ENCODE measurements around the gene PTTG1. TPM values are rescaled to one million over a fixed set of nuclear protein-coding genes. Genes with fewer than 3 reads are reported as not detected.

Gene PTTG1
- total RNA-seq (2021) (262 and 272 TPM in 2 replicates), Bru-seq, nascent RNA (percentile 93 among the genes with signal in this experiment), BruChase-seq, experiment 1, labeled RNA remaining after a 2-hour chase (percentile 86 among the genes with signal in this experiment), BruChase-seq, experiment 2, labeled RNA remaining after a 6-hour chase (percentile 92 among the genes with signal in this experiment)
- long read RNA-seq, transcript PTTG1-202 (5 exons, 1,070 nt) = minor isoform, 124 of 692 reads
- long read RNA-seq, transcript PTTG1-201 (6 exons, 753 nt) = major isoform, 513 of 692 reads
- long read RNA-seq, transcript PTTG1-205 (6 exons, 895 nt) = minor isoform, 11 of 692 reads
- long read RNA-seq, partial matches to known transcripts = 32 of 692 reads
- long read RNA-seq, other reads (novel, unspliced or antisense) = 10 of 692 reads

DNA sequence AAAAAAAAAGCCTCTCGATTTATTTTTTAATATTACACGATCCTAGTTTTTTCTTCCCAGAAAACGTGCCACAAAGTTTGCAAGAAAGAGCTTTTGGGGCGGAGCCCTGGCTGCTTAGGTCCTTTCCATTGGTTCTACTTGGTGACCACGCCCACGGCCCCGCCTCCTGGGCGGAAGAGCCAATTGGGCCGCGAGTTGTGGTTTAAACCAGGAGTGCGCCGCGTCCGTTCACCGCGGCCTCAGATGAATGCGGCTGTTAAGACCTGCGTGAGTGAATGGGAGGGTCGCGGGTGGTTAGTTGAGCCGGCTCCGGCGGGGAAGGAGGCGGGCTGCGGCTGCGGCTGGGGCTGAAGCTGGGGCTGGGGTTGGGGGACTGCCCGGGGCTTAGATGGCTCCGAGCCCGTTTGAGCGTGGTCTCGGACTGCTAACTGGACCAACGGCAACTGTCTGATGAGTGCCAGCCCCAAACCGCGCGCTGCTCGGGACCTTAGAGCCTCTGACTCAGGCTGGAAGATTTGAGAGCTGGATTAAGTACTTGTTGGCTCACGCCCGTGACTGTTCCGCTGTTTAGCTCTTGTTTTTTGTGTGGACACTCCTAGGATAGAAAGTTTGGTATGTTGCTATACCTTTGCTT, at the start of gene PTTG1:
PTTG1 (plus strand) TSS at position 231 of the 634 bp plus-strand sequence. CDS start 458 bp downstream, outside the sequence.
- peaks cover 5% of the 10 kb centered on the region; the same call in 1 of the 2 replicates for H3K36me3 ChIP-seq (ENCODE audit: low read depth)
- TF ChIP-seq, protein P1, sequence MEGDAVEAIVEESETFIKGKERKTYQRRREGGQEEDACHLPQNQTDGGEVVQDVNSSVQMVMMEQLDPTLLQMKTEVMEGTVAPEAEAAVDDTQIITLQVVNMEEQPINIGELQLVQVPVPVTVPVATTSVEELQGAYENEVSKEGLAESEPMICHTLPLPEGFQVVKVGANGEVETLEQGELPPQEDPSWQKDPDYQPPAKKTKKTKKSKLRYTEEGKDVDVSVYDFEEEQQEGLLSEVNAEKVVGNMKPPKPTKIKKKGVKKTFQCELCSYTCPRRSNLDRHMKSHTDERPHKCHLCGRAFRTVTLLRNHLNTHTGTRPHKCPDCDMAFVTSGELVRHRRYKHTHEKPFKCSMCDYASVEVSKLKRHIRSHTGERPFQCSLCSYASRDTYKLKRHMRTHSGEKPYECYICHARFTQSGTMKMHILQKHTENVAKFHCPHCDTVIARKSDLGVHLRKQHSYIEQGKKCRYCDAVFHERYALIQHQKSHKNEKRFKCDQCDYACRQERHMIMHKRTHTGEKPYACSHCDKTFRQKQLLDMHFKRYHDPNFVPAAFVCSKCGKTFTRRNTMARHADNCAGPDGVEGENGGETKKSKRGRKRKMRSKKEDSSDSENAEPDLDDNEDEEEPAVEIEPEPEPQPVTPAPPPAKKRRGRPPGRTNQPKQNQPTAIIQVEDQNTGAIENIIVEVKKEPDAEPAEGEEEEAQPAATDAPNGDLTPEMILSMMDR (conservative IDR thresholded peaks at IDR 0.05) = no peak
- no peak for TF ChIP-seq EZH2 (IDR thresholded peaks at IDR 0.05; ENCODE audit: low read depth)
- H3F3A ChIP-seq (ENCODE audit: insufficient read depth, low read depth) = peaks cover 11% of the 10 kb centered on the region; the same call in 1 of the 2 replicates
- DNase-seq = peak; percentile 91 to 96
- H3K27ac ChIP-seq = no peak within 1 kb of the TSS
- no peaks in the 10 kb centered on the region for H3K9me3 ChIP-seq (ENCODE audit: insufficient read depth, low read depth)
- H3K79me2 ChIP-seq (ENCODE audit: low read depth) = peaks cover 60% of the 10 kb centered on the region
- peak within 1 kb of the TSS; percentile 80 for H3K4me3 ChIP-seq
- ChIA-PET POLR2A (ENCODE audit: unreplicated experiment) (interaction anchor here (0.6 to 0.7 kb wide), 4 partner anchors 224 to 761 kb away, joined by 6 to 12 read pairs (median 6); no protein-coding TSS in a partner anchor), CTCF (interaction anchor here (0.6 to 0.7 kb wide), 3 partner anchors 17 to 995 kb away, joined by 3 read pairs; no protein-coding TSS in a partner anchor)
- no TSS peak for BruUV-seq (replicated peaks)
- H3K9me2 ChIP-seq (ENCODE audit: insufficient read depth) = no peaks in the 10 kb centered on the region
- peak within 1 kb of the TSS; percentile 81 for H2AFZ ChIP-seq
- peaks cover 55% of the 10 kb centered on the region for H3K4me1 ChIP-seq (replicated peaks; ENCODE audit: insufficient read depth)
- peak within 1 kb of the TSS; percentile 83 for H3K4me2 ChIP-seq
- no peaks in the 10 kb centered on the region for H3K27me3 ChIP-seq (ENCODE audit: insufficient read depth, low read depth)
- intact Hi-C loops (cut with micrococcal nuclease; ENCODE audit: unreplicated experiment) = no loop called here
- no peaks in the 10 kb centered on the region for H4K20me1 ChIP-seq (ENCODE audit: insufficient read depth)

DNA sequence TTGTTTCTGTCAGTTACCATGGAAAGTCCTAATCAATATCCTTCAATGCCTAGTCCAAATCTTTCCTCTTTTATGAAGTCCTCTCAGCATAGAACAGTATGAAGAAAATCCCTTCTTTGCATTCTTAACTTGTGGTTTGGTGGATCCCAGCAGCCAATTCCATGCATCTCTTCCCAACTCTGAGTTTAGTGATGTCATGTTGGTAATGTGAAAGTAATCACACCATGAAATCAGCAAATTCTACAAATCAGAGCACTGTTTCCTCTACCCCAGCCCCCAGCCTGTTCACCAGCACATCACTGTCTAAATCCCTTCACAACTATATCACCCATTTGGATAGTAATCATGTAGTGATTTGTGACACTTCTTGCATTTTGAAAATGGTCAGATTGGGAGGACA, 46.5 kb upstream of the PTTG1 start:
- ChIA-PET CTCF (no interaction called here), POLR2A (ENCODE audit: unreplicated experiment) (no interaction called here)
- H4K20me1 ChIP-seq (ENCODE audit: insufficient read depth) = peaks cover 3% of the 10 kb centered on the region; the same call in 1 of the 2 replicates
- H3K9me3 ChIP-seq (ENCODE audit: insufficient read depth, low read depth) = no peaks in the 10 kb centered on the region
- no TSS peak for BruUV-seq (replicated peaks)
- no peak overlapping the region for H3K4me3 ChIP-seq
- no peak overlapping the region for H3K4me2 ChIP-seq
- peaks cover 55% of the 10 kb centered on the region for H3K27me3 ChIP-seq (ENCODE audit: insufficient read depth, low read depth)
- H3K4me1 ChIP-seq (replicated peaks; ENCODE audit: insufficient read depth) = 0 out of 2 replicates have a peak, but pooled peaks cover 1% of the 10 kb centered on the region
- no peaks in the 10 kb centered on the region for H3F3A ChIP-seq (ENCODE audit: insufficient read depth, low read depth)
- DNase-seq = no peak
- TF ChIP-seq, protein P1 (conservative IDR thresholded peaks at IDR 0.05) = no peak
- TF ChIP-seq EZH2 (IDR thresholded peaks at IDR 0.05; ENCODE audit: low read depth) = no peak
- H3K79me2 ChIP-seq (ENCODE audit: low read depth) = no peaks in the 10 kb centered on the region
- H2AFZ ChIP-seq = no peak overlapping the region
- H3K27ac ChIP-seq = no peak overlapping the region
- H3K9me2 ChIP-seq (ENCODE audit: insufficient read depth) = no peaks in the 10 kb centered on the region
- no peaks in the 10 kb centered on the region for H3K36me3 ChIP-seq (ENCODE audit: low read depth)
- intact Hi-C loops (cut with micrococcal nuclease; ENCODE audit: unreplicated experiment) = no loop called here

DNA sequence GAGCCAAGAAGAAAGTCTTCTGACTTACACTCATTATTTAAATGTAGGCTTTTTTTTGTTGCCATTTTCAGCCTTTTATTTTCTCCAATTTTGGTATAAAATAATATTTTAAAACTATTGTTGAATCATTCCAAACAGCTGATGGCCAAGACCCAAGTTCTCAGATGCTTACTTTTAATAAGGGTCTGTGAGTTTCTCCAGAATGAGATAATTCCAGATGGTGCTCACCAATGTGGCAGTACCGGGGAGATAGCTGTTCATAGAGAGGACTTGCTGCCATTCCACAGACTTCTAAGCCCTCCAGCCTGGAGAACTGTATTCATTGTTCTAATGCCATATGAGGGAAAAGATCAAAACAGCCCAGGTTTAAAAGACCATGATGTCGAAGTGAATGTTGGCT, 46.0 kb upstream of the PTTG1 start:
- Histone ChIP-seq H3K4me3 (no peak overlapping the region), H3F3A (ENCODE audit: insufficient read depth, low read depth) (no peaks in the 10 kb centered on the region), H3K36me3 (ENCODE audit: low read depth) (no peaks in the 10 kb centered on the region), H3K4me2 (no peak overlapping the region), H2AFZ (no peak overlapping the region), H3K27ac (no peak overlapping the region), H3K27me3 (ENCODE audit: insufficient read depth, low read depth) (peaks cover 49% of the 10 kb centered on the region), H3K4me1 (replicated peaks; ENCODE audit: insufficient read depth) (no peaks in the 10 kb centered on the region), H3K79me2 (ENCODE audit: low read depth) (no peaks in the 10 kb centered on the region), H3K9me3 (ENCODE audit: insufficient read depth, low read depth) (no peaks in the 10 kb centered on the region), H4K20me1 (ENCODE audit: insufficient read depth) (peaks cover 3% of the 10 kb centered on the region; the same call in 1 of the 2 replicates), H3K9me2 (ENCODE audit: insufficient read depth) (no peaks in the 10 kb centered on the region)
- TF ChIP-seq, protein P1 (conservative IDR thresholded peaks at IDR 0.05) = no peak
- no peak for TF ChIP-seq EZH2 (IDR thresholded peaks at IDR 0.05; ENCODE audit: low read depth)
- CTCF ChIA-PET = no interaction called here
- intact Hi-C loops (cut with micrococcal nuclease; ENCODE audit: unreplicated experiment) = no loop called here
- BruUV-seq (replicated peaks) = no TSS peak
- DNase-seq = no peak
- POLR2A ChIA-PET (ENCODE audit: unreplicated experiment) = no interaction called here

Measured in PC-9 (cell line).